GM23338 (cell line): ENCODE results near the gene SYNDIG1L.

Source experiments
- CREB1 ChIP-seq: fragments of 250-450 bp; sonication (Bioruptor Pico); IDR thresholded peaks from 2 replicates; pipeline ENCODE4 v1.5.0; 2020; ENCODE audit warnings: low read depth, mild to moderate bottlenecking, moderate library complexity
- CTCF ChIP-seq, 2 experiments: fragments of 200-600 bp in 1 of 2; sonication (generic) in 1 of 2; conservative IDR thresholded peaks; 2 replicates each; pipeline versions ENCODE4 v1.5.1 to v1.6.1; 2016 to 2017; ENCODE audit warnings: antibody characterized with exemption in 2 of 2, low read depth in 2 of 2, mild to moderate bottlenecking in 2 of 2, moderate library complexity in 1 of 2
- ETS1 ChIP-seq: IDR thresholded peaks from 2 replicates; pipeline ENCODE4 v1.6.1; 2016; ENCODE audit warnings: antibody characterized with exemption
- EZH2 ChIP-seq: fragments of 200-600 bp; sonication (generic); IDR thresholded peaks from one replicate; pipeline ENCODE4 v1.8.0; 2017; ENCODE audit warnings: antibody characterized with exemption, mild to moderate bottlenecking, low read depth; ENCODE audit not compliant: unreplicated experiment
- EZH2phosphoT487 ChIP-seq: fragments of 200-600 bp; sonication (generic); IDR thresholded peaks from one replicate; pipeline ENCODE4 v1.8.1; 2018; ENCODE audit warnings: antibody characterized with exemption; ENCODE audit not compliant: unreplicated experiment
- JUNB ChIP-seq: IDR thresholded peaks from one replicate; pipeline ENCODE4 v1.6.1; 2016; ENCODE audit warnings: antibody characterized with exemption; ENCODE audit not compliant: unreplicated experiment
- NANOG ChIP-seq: IDR thresholded peaks from 2 replicates; pipeline ENCODE4 v1.6.1; 2016; ENCODE audit warnings: antibody characterized with exemption, borderline replicate concordance
- POLR2AphosphoS5 ChIP-seq: IDR thresholded peaks from 2 replicates; pipeline ENCODE4 v1.6.1; 2016; ENCODE audit warnings: antibody characterized with exemption, low read depth
- REST ChIP-seq: IDR thresholded peaks from one replicate; pipeline ENCODE4 v1.6.1; 2018; ENCODE audit warnings: antibody characterized with exemption; ENCODE audit not compliant: unreplicated experiment
- STAT1 ChIP-seq: IDR thresholded peaks from one replicate; pipeline ENCODE4 v1.6.1; 2016; ENCODE audit warnings: antibody characterized with exemption; ENCODE audit not compliant: unreplicated experiment
- ZNF331 ChIP-seq: fragments of 250-450 bp; sonication (Bioruptor Pico); IDR thresholded peaks from 2 replicates; pipeline ENCODE4 v1.5.0; 2020; ENCODE audit warnings: low read depth, mild to moderate bottlenecking, moderate library complexity

GRCh38 chr14:74434294-74434693 lies 8.3 kb upstream of the SYNDIG1L start:
- no peak for TF ChIP-seq CTCF (conservative IDR thresholded peaks at IDR 0.05; ENCODE audit: low read depth in 2 of 2)
- TF ChIP-seq POLR2AphosphoS5, result no peak
- no peak for TF ChIP-seq JUNB
- TF ChIP-seq EZH2phosphoT487, result no peak
- TF ChIP-seq REST, result no peak
- no peak for TF ChIP-seq EZH2
- no peak for TF ChIP-seq ZNF331 (CRISPR knock-in tag)
- no peak for TF ChIP-seq CREB1
- TF ChIP-seq STAT1, result no peak
- TF ChIP-seq ETS1, result no peak
- no peak for TF ChIP-seq NANOG
